DOHH2 (cell line): ENCODE data around the gene RBCK1.

ENCODE experiments used
- H3F3A ChIP-seq: fragments of 200-600 bp; sonication (generic), shearing (Covaris generic); 2 replicates; pipeline ENCODE4 v1.6.0; 2016; ENCODE audit warnings: antibody characterized with exemption, mild to moderate bottlenecking; ENCODE audit not compliant: control insufficient read depth, insufficient read depth
- H3K27ac ChIP-seq: fragments of 200-600 bp; sonication (generic); 2 replicates; pipeline ENCODE4 v1.5.1; 2014; ENCODE audit warnings: low read depth, mild to moderate bottlenecking, low read length, moderate library complexity
- H3K27me3 ChIP-seq: fragments of 200-600 bp; sonication (generic); 2 replicates; pipeline ENCODE4 v1.6.1; 2014; ENCODE audit warnings: mild to moderate bottlenecking, low read length, mixed read lengths; ENCODE audit not compliant: control insufficient read depth
- H3K36me3 ChIP-seq: fragments of 200-600 bp; sonication (generic); 2 replicates; pipeline ENCODE4 v1.6.1; 2014; ENCODE audit warnings: mild to moderate bottlenecking, low read length, moderate library complexity, mixed read lengths; ENCODE audit not compliant: control insufficient read depth
- H3K4me1 ChIP-seq: fragments of 200-600 bp; sonication (generic); 2 replicates; pipeline ENCODE4 v1.6.1; 2014; ENCODE audit warnings: mild to moderate bottlenecking, low read length, mixed read lengths; ENCODE audit not compliant: control insufficient read depth
- H3K4me2 ChIP-seq: fragments of 200-600 bp; sonication (generic); 2 replicates; pipeline ENCODE4 v1.6.0; 2014; ENCODE audit warnings: mild to moderate bottlenecking, low read length, moderate library complexity
- H3K4me3 ChIP-seq: fragments of 200-600 bp; sonication (generic); 2 replicates; pipeline ENCODE4 v1.5.1; 2014; ENCODE audit warnings: mild to moderate bottlenecking, low read length, mixed read lengths
- H3K79me2 ChIP-seq: fragments of 200-600 bp; sonication (generic); 2 replicates; pipeline ENCODE4 v1.6.1; 2014; ENCODE audit warnings: mild to moderate bottlenecking, low read length, mixed read lengths; ENCODE audit not compliant: control insufficient read depth
- H3K9me2 ChIP-seq: fragments of 200-600 bp; sonication (generic); replicated peaks from 2 replicates; pipeline ENCODE4 v1.6.1; 2014; ENCODE audit warnings: mild to moderate bottlenecking, low read length, mixed read lengths; ENCODE audit not compliant: control insufficient read depth
- H3K9me3 ChIP-seq: fragments of 200-600 bp; sonication (generic); 2 replicates; pipeline ENCODE4 v1.6.1; 2014; ENCODE audit warnings: antibody characterized with exemption, low read length, mixed read lengths; ENCODE audit not compliant: control insufficient read depth, insufficient read depth
- H4K20me1 ChIP-seq: fragments of 200-600 bp; sonication (generic); 2 replicates; pipeline ENCODE4 v1.6.0; 2014; ENCODE audit warnings: low read depth, mild to moderate bottlenecking, antibody characterized with exemption, low read length, moderate library complexity; ENCODE audit not compliant: control insufficient read depth, insufficient read depth
- EZH2phosphoT487 ChIP-seq: fragments of 200-600 bp; sonication (generic); IDR thresholded peaks from 2 replicates; pipeline ENCODE4 v1.6.1; 2017; ENCODE audit warnings: borderline replicate concordance, mild to moderate bottlenecking, antibody characterized with exemption, low read length, moderate library complexity, mixed read lengths
- TF ChIP-seq, protein P1 (sequence below): fragments of 200-600 bp; sonication (generic); IDR thresholded peaks from one replicate; pipeline ENCODE4 v1.5.1; 2014; ENCODE audit warnings: antibody characterized with exemption, mild to moderate bottlenecking, low read depth, low read length; ENCODE audit not compliant: poor library complexity, severe bottlenecking

Gene RBCK1

GRCh38 chr20:467755-468154 is 59.7 kb downstream of the RBCK1 start:
- Histone ChIP-seq H3K4me1 (peaks cover 6% of the 10 kb centered on the region), H3K27me3 (no peaks in the 10 kb centered on the region), H3K79me2 (no peaks in the 10 kb centered on the region), H3K9me3 (peaks cover 13% of the 10 kb centered on the region), H3F3A (no peaks in the 10 kb centered on the region), H3K36me3 (no peaks in the 10 kb centered on the region), H3K4me2 (no peak overlapping the region), H4K20me1 (no peaks in the 10 kb centered on the region), H3K4me3 (no peak overlapping the region), H3K27ac (no peak overlapping the region), H3K9me2 (no peaks in the 10 kb centered on the region)
- TF ChIP-seq EZH2phosphoT487: no peak
- TF ChIP-seq, protein P1, sequence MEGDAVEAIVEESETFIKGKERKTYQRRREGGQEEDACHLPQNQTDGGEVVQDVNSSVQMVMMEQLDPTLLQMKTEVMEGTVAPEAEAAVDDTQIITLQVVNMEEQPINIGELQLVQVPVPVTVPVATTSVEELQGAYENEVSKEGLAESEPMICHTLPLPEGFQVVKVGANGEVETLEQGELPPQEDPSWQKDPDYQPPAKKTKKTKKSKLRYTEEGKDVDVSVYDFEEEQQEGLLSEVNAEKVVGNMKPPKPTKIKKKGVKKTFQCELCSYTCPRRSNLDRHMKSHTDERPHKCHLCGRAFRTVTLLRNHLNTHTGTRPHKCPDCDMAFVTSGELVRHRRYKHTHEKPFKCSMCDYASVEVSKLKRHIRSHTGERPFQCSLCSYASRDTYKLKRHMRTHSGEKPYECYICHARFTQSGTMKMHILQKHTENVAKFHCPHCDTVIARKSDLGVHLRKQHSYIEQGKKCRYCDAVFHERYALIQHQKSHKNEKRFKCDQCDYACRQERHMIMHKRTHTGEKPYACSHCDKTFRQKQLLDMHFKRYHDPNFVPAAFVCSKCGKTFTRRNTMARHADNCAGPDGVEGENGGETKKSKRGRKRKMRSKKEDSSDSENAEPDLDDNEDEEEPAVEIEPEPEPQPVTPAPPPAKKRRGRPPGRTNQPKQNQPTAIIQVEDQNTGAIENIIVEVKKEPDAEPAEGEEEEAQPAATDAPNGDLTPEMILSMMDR: no peak

- H4K20me1 ChIP-seq: no peaks in the 10 kb centered on the region
- H3K4me3 ChIP-seq: no peak overlapping the region
- no peaks in the 10 kb centered on the region for H3F3A ChIP-seq
- H3K4me1 ChIP-seq: no peaks in the 10 kb centered on the region
- H3K27ac ChIP-seq: no peak overlapping the region
- no peak overlapping the region for H3K4me2 ChIP-seq
- no peaks in the 10 kb centered on the region for H3K36me3 ChIP-seq
- TF ChIP-seq EZH2phosphoT487: no peak
- TF ChIP-seq, protein P1: no peak
- H3K9me2 ChIP-seq: no peaks in the 10 kb centered on the region
- peaks cover 13% of the 10 kb centered on the region for H3K9me3 ChIP-seq
- no peaks in the 10 kb centered on the region for H3K79me2 ChIP-seq
- no peaks in the 10 kb centered on the region for H3K27me3 ChIP-seq
Observed at GRCh38 chr20:469746-470490, 61.8 kb downstream of the RBCK1 start.

- Histone ChIP-seq H3K36me3 (peaks cover 2% of the 10 kb centered on the region; the same call in 1 of the 2 replicates), H3K9me2 (no peaks in the 10 kb centered on the region), H3K27ac (no peak overlapping the region), H3K4me1 (no peaks in the 10 kb centered on the region), H3K9me3 (peaks cover 12% of the 10 kb centered on the region), H4K20me1 (no peaks in the 10 kb centered on the region), H3F3A (no peaks in the 10 kb centered on the region), H3K79me2 (no peaks in the 10 kb centered on the region), H3K4me2 (no peak overlapping the region), H3K27me3 (no peaks in the 10 kb centered on the region), H3K4me3 (no peak overlapping the region)
- no peak for TF ChIP-seq EZH2phosphoT487
- TF ChIP-seq, protein P1: no peak
Observed at GRCh38 chr20:472137-472846, 64.2 kb downstream of the RBCK1 start.
